HG02852 (cell line): ENCODE data around the gene BRK1.
"Not testable (repeated sequence)": the region's sequence is repeated elsewhere in the genome, so short reads cannot be mapped to it uniquely, and the experiment has no call there.

Source experiments
- ATAC-seq: cut with Tn5 transposase; IDR thresholded peaks from one replicate; pipeline ENCODE4 v1.9.1; 2021; ENCODE audit warnings: mild to moderate bottlenecking, moderate library complexity; ENCODE audit not compliant: unreplicated experiment

BRK1 gene

GRCh38 chr3:10176150-10176549 lies 60.7 kb downstream of the BRK1 start:
- ATAC-seq, result not testable (repeated sequence)
